Parathyroid adenoma (tissue), 2 donors: Measurements from ENCODE around the gene GFOD2.

Source experiments
- H2AFZ ChIP-seq: fragments of 300-600 bp; sonication (generic); one replicate; pipeline ENCODE4 v1.7.0; 2017; ENCODE audit warnings: antibody characterized with exemption, mild to moderate bottlenecking
- H3K27ac ChIP-seq: fragments of 300-600 bp; sonication (generic); one replicate; pipeline ENCODE4 v1.7.0; 2017
- H3K27me3 ChIP-seq: fragments of 300-600 bp; sonication (generic); one replicate; pipeline ENCODE4 v1.7.0; 2017; ENCODE audit warnings: low read length; ENCODE audit not compliant: control insufficient read depth, insufficient read depth
- H3K36me3 ChIP-seq: fragments of 300-600 bp; sonication (generic); one replicate; pipeline ENCODE4 v1.7.0; 2017; ENCODE audit warnings: low read length; ENCODE audit not compliant: control insufficient read depth, insufficient read depth
- H3K4me1 ChIP-seq: fragments of 300-600 bp; sonication (generic); one replicate; pipeline ENCODE4 v1.7.0; 2017; ENCODE audit warnings: control low read depth
- H3K4me2 ChIP-seq: fragments of 300-600 bp; sonication (generic); one replicate; pipeline ENCODE4 v1.7.0; 2017; ENCODE audit warnings: low read length
- H3K4me3 ChIP-seq: fragments of 300-600 bp; sonication (generic); one replicate; pipeline ENCODE4 v1.7.0; 2017; ENCODE audit warnings: low read depth, low read length
- H3K79me2 ChIP-seq: fragments of 300-600 bp; sonication (generic); one replicate; pipeline ENCODE4 v1.7.0; 2017; ENCODE audit warnings: control low read depth
- H3K9ac ChIP-seq: fragments of 300-600 bp; sonication (generic); one replicate; pipeline ENCODE4 v1.7.0; 2017; ENCODE audit warnings: mild to moderate bottlenecking
- H3K9me3 ChIP-seq: fragments of 300-600 bp; sonication (generic); one replicate; pipeline ENCODE4 v1.7.0; 2017; ENCODE audit warnings: low read length; ENCODE audit not compliant: control insufficient read depth
- CTCF ChIP-seq: fragments of 300-600 bp; sonication (generic); IDR thresholded peaks from one replicate; pipeline ENCODE4 v1.7.0; 2017; ENCODE audit warnings: antibody characterized with exemption, mild to moderate bottlenecking
- donor health status: primary hyperparathyroidism.

The GFOD2 gene

GRCh38 chr16:67729636-67730248 is 10.6 kb upstream of the GFOD2 start:
- Histone ChIP-seq H2AFZ (no peak overlapping the region), H3K4me2 (no peak overlapping the region), H3K4me3 (no peak overlapping the region), H3K9ac (no peak overlapping the region), H3K36me3 (no peaks in the 10 kb centered on the region), H3K79me2 (no peaks in the 10 kb centered on the region), H3K27me3 (no peaks in the 10 kb centered on the region), H3K4me1 (no peaks in the 10 kb centered on the region), H3K27ac (no peak overlapping the region), H3K9me3 (no peaks in the 10 kb centered on the region)
- TF ChIP-seq CTCF, result no peak

DNA sequence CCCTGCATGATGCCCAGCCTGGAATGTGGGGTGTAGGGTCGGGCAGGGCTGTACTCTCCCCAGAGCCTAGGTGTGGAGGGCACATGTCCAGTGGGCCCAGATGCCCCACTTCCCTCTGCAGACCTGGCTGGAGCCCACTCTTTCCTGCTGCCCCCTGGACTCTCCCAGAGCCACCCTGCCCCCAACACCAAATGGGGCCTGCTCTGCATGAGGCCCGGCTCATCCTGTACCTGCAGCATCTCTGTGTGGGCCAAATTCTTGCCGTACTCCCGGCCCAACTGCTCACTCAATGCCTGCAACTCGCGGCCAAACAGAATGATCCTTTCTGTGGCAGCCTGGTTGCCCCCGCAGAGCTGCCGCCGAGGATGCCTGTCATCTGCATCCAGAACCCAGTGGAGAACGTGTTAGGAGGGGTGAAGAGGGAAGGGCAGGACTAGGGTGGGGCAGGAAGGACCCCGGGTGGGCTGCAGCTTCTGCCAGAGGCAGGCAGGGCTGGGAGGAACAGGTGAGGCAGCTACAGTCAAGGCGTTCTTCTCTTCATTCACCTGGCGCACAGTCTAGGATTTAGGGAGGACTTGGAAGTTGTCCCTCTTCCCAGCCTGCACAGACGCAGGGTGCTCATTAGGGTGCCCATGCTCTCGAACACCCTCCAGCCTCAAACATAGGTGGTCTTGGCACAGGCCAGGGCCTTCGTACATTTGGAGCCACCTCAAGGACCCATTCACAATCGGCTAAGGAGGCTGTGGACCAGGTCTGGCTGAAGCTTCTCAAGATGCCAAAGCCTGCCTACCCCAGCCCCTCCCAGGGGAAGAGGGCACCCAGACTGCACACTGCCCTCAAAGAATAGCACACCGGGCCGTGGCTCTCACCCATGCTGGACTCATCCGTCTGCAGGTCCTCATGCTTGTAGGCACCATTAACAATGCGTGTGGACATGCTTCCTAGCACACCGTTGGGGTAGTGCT is 8.7 kb upstream of the GFOD2 start:
- no peak for TF ChIP-seq CTCF
- H3K27ac ChIP-seq, result no peak overlapping the region

GRCh38 chr16:67726106-67727034 is 7.3 kb upstream of the GFOD2 start:
- no peak overlapping the region for H3K9ac ChIP-seq
- no peaks in the 10 kb centered on the region for H3K36me3 ChIP-seq
- no peaks in the 10 kb centered on the region for H3K79me2 ChIP-seq
- H3K27me3 ChIP-seq, result no peaks in the 10 kb centered on the region
- TF ChIP-seq CTCF, result no peak
- H3K4me1 ChIP-seq, result no peaks in the 10 kb centered on the region
- H3K27ac ChIP-seq, result no peak overlapping the region
- H2AFZ ChIP-seq, result no peak overlapping the region
- H3K9me3 ChIP-seq, result no peaks in the 10 kb centered on the region
- no peak overlapping the region for H3K4me3 ChIP-seq
- no peak overlapping the region for H3K4me2 ChIP-seq

More for the DNA sequence above, 8.7 kb upstream of the GFOD2 start:
- Histone ChIP-seq H3K4me3 (no peak overlapping the region), H3K36me3 (no peaks in the 10 kb centered on the region), H3K9ac (no peak overlapping the region), H3K9me3 (no peaks in the 10 kb centered on the region), H3K4me1 (no peaks in the 10 kb centered on the region), H2AFZ (no peak overlapping the region), H3K27me3 (no peaks in the 10 kb centered on the region), H3K4me2 (no peak overlapping the region), H3K79me2 (no peaks in the 10 kb centered on the region)

DNA sequence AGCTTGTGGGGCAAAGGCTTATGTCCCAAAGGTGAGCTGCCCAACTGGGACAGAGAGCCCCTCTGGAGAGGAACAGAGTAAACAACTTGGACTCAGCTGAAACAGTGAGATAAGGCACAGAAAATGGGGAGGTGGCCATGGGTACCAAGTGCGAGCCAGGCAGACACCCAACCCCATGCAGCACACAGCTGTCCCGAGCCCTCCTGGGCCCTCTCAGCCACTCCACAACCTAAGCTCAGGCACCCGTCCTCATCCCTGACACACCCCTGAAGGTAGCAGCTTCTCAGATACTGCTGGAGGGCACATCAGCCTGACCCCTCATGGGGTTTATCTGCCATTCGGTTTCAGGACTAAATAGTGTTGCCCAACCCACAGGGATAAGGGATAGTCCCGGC is 4.8 kb upstream of the GFOD2 start:
- H3K36me3 ChIP-seq, result no peaks in the 10 kb centered on the region
- peaks cover 3% of the 10 kb centered on the region for H3K79me2 ChIP-seq
- no peak overlapping the region for H3K27ac ChIP-seq
- no peak overlapping the region for H3K9ac ChIP-seq
- H3K27me3 ChIP-seq, result no peaks in the 10 kb centered on the region
- H3K4me2 ChIP-seq, result no peak overlapping the region
- H3K9me3 ChIP-seq, result no peaks in the 10 kb centered on the region
- H3K4me1 ChIP-seq, result peaks cover 3% of the 10 kb centered on the region
- H3K4me3 ChIP-seq, result no peak overlapping the region
- no peak overlapping the region for H2AFZ ChIP-seq
- TF ChIP-seq CTCF, result no peak
